Measurements from ENCODE around the gene PIK3C2B. TPM values are rescaled to one million over a fixed set of nuclear protein-coding genes. Genes with fewer than 3 reads are reported as not detected.

PIK3C2B gene
- total RNA-seq, 2 donors from 2014 or later, result 34.5 to 44.4 TPM

GRCh38 chr1:204476563-204476962 is 18.0 kb downstream of the PIK3C2B start:
- peaks cover 42 to 82% of the 10 kb centered on the region in 2 donors for H3K4me1 ChIP-seq (ENCODE audit: control insufficient read depth in 1 of 2, low read depth in 2 of 2)
- H3K9me3 ChIP-seq, result no peaks in the 10 kb centered on the region
- H3K36me3 ChIP-seq, result no peaks in the 10 kb centered on the region
- no peak for ATAC-seq (ENCODE audit: insufficient number of reproducible peaks, low FRiP score, low read depth)
- no peak overlapping the region for H3K4me3 ChIP-seq
- TF ChIP-seq, protein P1, sequence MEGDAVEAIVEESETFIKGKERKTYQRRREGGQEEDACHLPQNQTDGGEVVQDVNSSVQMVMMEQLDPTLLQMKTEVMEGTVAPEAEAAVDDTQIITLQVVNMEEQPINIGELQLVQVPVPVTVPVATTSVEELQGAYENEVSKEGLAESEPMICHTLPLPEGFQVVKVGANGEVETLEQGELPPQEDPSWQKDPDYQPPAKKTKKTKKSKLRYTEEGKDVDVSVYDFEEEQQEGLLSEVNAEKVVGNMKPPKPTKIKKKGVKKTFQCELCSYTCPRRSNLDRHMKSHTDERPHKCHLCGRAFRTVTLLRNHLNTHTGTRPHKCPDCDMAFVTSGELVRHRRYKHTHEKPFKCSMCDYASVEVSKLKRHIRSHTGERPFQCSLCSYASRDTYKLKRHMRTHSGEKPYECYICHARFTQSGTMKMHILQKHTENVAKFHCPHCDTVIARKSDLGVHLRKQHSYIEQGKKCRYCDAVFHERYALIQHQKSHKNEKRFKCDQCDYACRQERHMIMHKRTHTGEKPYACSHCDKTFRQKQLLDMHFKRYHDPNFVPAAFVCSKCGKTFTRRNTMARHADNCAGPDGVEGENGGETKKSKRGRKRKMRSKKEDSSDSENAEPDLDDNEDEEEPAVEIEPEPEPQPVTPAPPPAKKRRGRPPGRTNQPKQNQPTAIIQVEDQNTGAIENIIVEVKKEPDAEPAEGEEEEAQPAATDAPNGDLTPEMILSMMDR (IDR thresholded peaks at IDR 0.05), result no peak
- no peak for DNase-seq (ENCODE audit: low spot score)
- no peak overlapping the region for H3K27ac ChIP-seq
- H3K27me3 ChIP-seq (replicated peaks; ENCODE audit: insufficient read depth), result no peaks in the 10 kb centered on the region

- DNase-seq (ENCODE audit: low spot score) (no peak), ATAC-seq (ENCODE audit: insufficient number of reproducible peaks, low FRiP score, low read depth) (no peak)
- H3K4me1 ChIP-seq (ENCODE audit: control insufficient read depth in 1 of 2, low read depth in 2 of 2), result peaks cover 42 to 75% of the 10 kb centered on the region in 2 donors
- H3K27ac ChIP-seq, result peak overlapping the region in 1 of 2 donors; percentile 18
- no peaks in the 10 kb centered on the region for H3K9me3 ChIP-seq
- TF ChIP-seq, protein P1 (IDR thresholded peaks at IDR 0.05), result no peak
- H3K4me3 ChIP-seq, result peak overlapping the region; percentile 35
- no peaks in the 10 kb centered on the region for H3K36me3 ChIP-seq
- H3K27me3 ChIP-seq (replicated peaks; ENCODE audit: insufficient read depth), result no peaks in the 10 kb centered on the region
Observed at GRCh38 chr1:204475656-204476432, 18.8 kb downstream of the PIK3C2B start.

GRCh38 chr1:204473400-204473965 is 21.1 kb downstream of the PIK3C2B start:
- ATAC-seq (ENCODE audit: insufficient number of reproducible peaks, low FRiP score, low read depth) (no peak), DNase-seq (ENCODE audit: low spot score) (no peak)
- Histone ChIP-seq H3K27ac (no peak overlapping the region), H3K36me3 (no peaks in the 10 kb centered on the region), H3K4me3 (no peak overlapping the region), H3K4me1 (ENCODE audit: control insufficient read depth in 1 of 2, low read depth in 2 of 2) (peaks cover 27 to 69% of the 10 kb centered on the region in 2 donors), H3K9me3 (no peaks in the 10 kb centered on the region), H3K27me3 (replicated peaks; ENCODE audit: insufficient read depth) (no peaks in the 10 kb centered on the region)
- TF ChIP-seq, protein P1 (IDR thresholded peaks at IDR 0.05), result no peak

GRCh38 chr1:204472660-204473059 is 21.9 kb downstream of the PIK3C2B start:
- no peaks in the 10 kb centered on the region for H3K27me3 ChIP-seq (replicated peaks; ENCODE audit: insufficient read depth)
- H3K4me1 ChIP-seq (ENCODE audit: control insufficient read depth in 1 of 2, low read depth in 2 of 2), result peaks cover 19 to 69% of the 10 kb centered on the region in 2 donors
- TF ChIP-seq, protein P1 (IDR thresholded peaks at IDR 0.05), result no peak
- no peak overlapping the region for H3K4me3 ChIP-seq
- no peaks in the 10 kb centered on the region for H3K9me3 ChIP-seq
- no peaks in the 10 kb centered on the region for H3K36me3 ChIP-seq
- ATAC-seq (ENCODE audit: insufficient number of reproducible peaks, low FRiP score, low read depth) (no peak), DNase-seq (ENCODE audit: low spot score) (no peak)
- H3K27ac ChIP-seq, result no peak overlapping the region

- no peaks in the 10 kb centered on the region for H3K36me3 ChIP-seq
Observed at GRCh38 chr1:204471687-204472086, 22.9 kb downstream of the PIK3C2B start.

More at GRCh38 chr1:204471687-204472086, 22.9 kb downstream of the PIK3C2B start:
- Histone ChIP-seq H3K4me1 (ENCODE audit: control insufficient read depth in 1 of 2, low read depth in 2 of 2) (peaks cover 14 to 69% of the 10 kb centered on the region in 2 donors), H3K27me3 (replicated peaks; ENCODE audit: insufficient read depth) (no peaks in the 10 kb centered on the region), H3K9me3 (no peaks in the 10 kb centered on the region), H3K27ac (no peak overlapping the region), H3K4me3 (no peak overlapping the region)
- DNase-seq (ENCODE audit: low spot score) (no peak), ATAC-seq (ENCODE audit: insufficient number of reproducible peaks, low FRiP score, low read depth) (no peak)
- TF ChIP-seq, protein P1 (IDR thresholded peaks at IDR 0.05), result no peak

All from thoracic aorta (tissue), 2 donors.